NOMO-1 (cell line): Measurements from ENCODE around the gene SOWAHB.

Source experiments
- DNase-seq, 2 experiments: peaks; one replicate each; lab custom pipeline; 2025; ENCODE audit not compliant: unreplicated experiment in 2 of 2; lab: John Stamatoyannopoulos, UW

Gene SOWAHB

GRCh38 chr4:76897536-76898384 is at the start of gene SOWAHB:
Gene SOWAHB (minus strand): TSS chr4:76898144. CDS start chr4:76897849, 295 bp downstream.
- DNase-seq = no peak

- no peak for DNase-seq
Observed at GRCh38 chr4:76947369-76947768, 49.4 kb upstream of the SOWAHB start.

GRCh38 chr4:76943790-76944189 is 45.8 kb upstream of the SOWAHB start:
- DNase-seq = no peak

- no peak for DNase-seq
Observed at GRCh38 chr4:76943129-76943620, 45.2 kb upstream of the SOWAHB start.

GRCh38 chr4:76939184-76939583 is 41.2 kb upstream of the SOWAHB start:
- DNase-seq = no peak

GRCh38 chr4:76931576-76932276 is 33.8 kb upstream of the SOWAHB start:
- no peak for DNase-seq

GRCh38 chr4:76931087-76931486 is 33.1 kb upstream of the SOWAHB start:
- DNase-seq = no peak

GRCh38 chr4:76930685-76931084 is 32.7 kb upstream of the SOWAHB start:
- no peak for DNase-seq

- DNase-seq = no peak
Observed at GRCh38 chr4:76926841-76927240, 28.9 kb upstream of the SOWAHB start.

GRCh38 chr4:76923619-76924357 is 25.8 kb upstream of the SOWAHB start:
- DNase-seq = no peak

- DNase-seq = no peak
Observed at GRCh38 chr4:76920715-76921114, 22.8 kb upstream of the SOWAHB start.

- no peak for DNase-seq
Observed at GRCh38 chr4:76909711-76910110, 11.8 kb upstream of the SOWAHB start.

- no peak for DNase-seq
Observed at GRCh38 chr4:76905521-76905920, 7.6 kb upstream of the SOWAHB start.

- DNase-seq = no peak
Observed at GRCh38 chr4:76904646-76905190, 6.8 kb upstream of the SOWAHB start.

GRCh38 chr4:76902233-76902890 is 4.4 kb upstream of the SOWAHB start:
- no peak for DNase-seq

GRCh38 chr4:76898949-76899645 is 1.2 kb upstream of the SOWAHB start:
- no peak for DNase-seq

- DNase-seq = no peak
Observed at GRCh38 chr4:76898385-76898692, 395 bp upstream of the SOWAHB start.

GRCh38 chr4:76896614-76897535 is 1.1 kb downstream of the SOWAHB start:
- no peak for DNase-seq

GRCh38 chr4:76896048-76896447 is 1.9 kb downstream of the SOWAHB start:
- DNase-seq = no peak
